SK-N-SH treated with all-trans-retinoic acid at 6 μM for 48 hours (cell line): ENCODE measurements around the gene RAMP1.

Experiments used
- ATAC-seq: fragments of 200-7000 bp; cut with Tn5 transposase; 3 replicates; pipeline ENCODE4 v1.9.1; 2020; ENCODE audit warnings: mild to moderate bottlenecking, moderate library complexity
- BACH2 ChIP-seq: fragments of 250-450 bp; sonication (Bioruptor Pico); IDR thresholded peaks from 2 replicates; pipeline ENCODE4 v1.9.0; 2021; ENCODE audit warnings: mild to moderate bottlenecking, borderline replicate concordance
- CSDC2 ChIP-seq: fragments of 250-450 bp; sonication (Bioruptor Pico); IDR thresholded peaks from 2 replicates; pipeline ENCODE4 v1.5.0; 2020; ENCODE audit warnings: mild to moderate bottlenecking, moderate library complexity
- ESRRG ChIP-seq: fragments of 250-450 bp; sonication (Bioruptor Pico); IDR thresholded peaks from 2 replicates; pipeline ENCODE4 v1.6.1; 2021; ENCODE audit warnings: mild to moderate bottlenecking
- GLIS3 ChIP-seq: fragments of 250-450 bp; sonication (Bioruptor Pico); IDR thresholded peaks from 2 replicates; pipeline ENCODE4 v1.5.0; 2020; ENCODE audit warnings: mild to moderate bottlenecking, moderate library complexity
- ISL1 ChIP-seq: fragments of 250-450 bp; sonication (Bioruptor Pico); IDR thresholded peaks from 2 replicates; pipeline ENCODE4 v2.1.2; 2022; ENCODE audit warnings: mild to moderate bottlenecking, moderate library complexity
- OSR1 ChIP-seq: fragments of 250-450 bp; sonication (Bioruptor Pico); IDR thresholded peaks from 2 replicates; pipeline ENCODE4 v1.8.0; 2022; ENCODE audit warnings: moderate library complexity, mild to moderate bottlenecking, inconsistent platforms
- PPARA ChIP-seq: fragments of 250-450 bp; sonication (Bioruptor Pico); IDR thresholded peaks from 2 replicates; pipeline ENCODE4 v1.5.0; 2020; ENCODE audit warnings: mild to moderate bottlenecking, borderline replicate concordance
- RARB ChIP-seq: fragments of 250-450 bp; sonication (Bioruptor Pico); IDR thresholded peaks from 2 replicates; pipeline ENCODE4 v1.8.0; 2021; ENCODE audit warnings: mild to moderate bottlenecking, moderate library complexity
- SNAI2 ChIP-seq: fragments of 250-450 bp; sonication (Bioruptor Pico); IDR thresholded peaks from 2 replicates; pipeline ENCODE4 v1.5.0; 2020; ENCODE audit warnings: mild to moderate bottlenecking, moderate library complexity
- TCF4 ChIP-seq: fragments of 250-450 bp; sonication (Bioruptor Pico); IDR thresholded peaks from 2 replicates; pipeline ENCODE4 v1.8.0; 2021; ENCODE audit warnings: mild to moderate bottlenecking, moderate library complexity, borderline replicate concordance
- TOX ChIP-seq: fragments of 250-450 bp; sonication (Bioruptor Pico); IDR thresholded peaks from 2 replicates; pipeline ENCODE4 v1.8.0; 2021; ENCODE audit warnings: mild to moderate bottlenecking, moderate library complexity, borderline replicate concordance
- ZC3H10 ChIP-seq: fragments of 250-450 bp; sonication (Bioruptor Pico); IDR thresholded peaks from 2 replicates; pipeline ENCODE4 v1.5.1; 2021; ENCODE audit warnings: mild to moderate bottlenecking, moderate library complexity
- ZFP3 ChIP-seq: fragments of 250-450 bp; sonication (Bioruptor Pico); IDR thresholded peaks from 2 replicates; pipeline ENCODE4 v1.5.0; 2020; ENCODE audit warnings: mild to moderate bottlenecking, moderate library complexity
- ZFP30 ChIP-seq: fragments of 450-650 bp; formaldehyde crosslinking; IDR thresholded peaks from 2 replicates; pipeline ENCODE4 v1.5.0; 2022; ENCODE audit warnings: mild to moderate bottlenecking, moderate library complexity
- ZNF565 ChIP-seq: fragments of 450-650 bp; formaldehyde crosslinking; conservative IDR thresholded peaks from 2 replicates; pipeline ENCODE4 v1.5.0; 2020; ENCODE audit warnings: low read depth, mild to moderate bottlenecking, moderate library complexity
- ZNF70 ChIP-seq: fragments of 450-650 bp; formaldehyde crosslinking; IDR thresholded peaks from 2 replicates; pipeline ENCODE4 v1.5.0; 2020; ENCODE audit warnings: mild to moderate bottlenecking, moderate library complexity
- ZNF8 ChIP-seq: fragments of 450-650 bp; formaldehyde crosslinking; IDR thresholded peaks from 2 replicates; pipeline ENCODE4 v1.5.0; 2020; ENCODE audit warnings: mild to moderate bottlenecking, moderate library complexity
- TF ChIP-seq, protein P1 (sequence below): fragments of 250-450 bp; sonication (Bioruptor Pico); IDR thresholded peaks from 2 replicates; pipeline ENCODE4 v1.5.1; 2021; ENCODE audit warnings: mild to moderate bottlenecking, moderate library complexity
- TF ChIP-seq, protein P2 (sequence below): fragments of 250-450 bp; sonication (Bioruptor Pico); IDR thresholded peaks from 2 replicates; pipeline ENCODE4 v1.5.1; 2020; ENCODE audit warnings: low read depth, mild to moderate bottlenecking, moderate library complexity
- TF ChIP-seq, protein P3 (sequence below): fragments of 250-450 bp; sonication (Bioruptor Pico); IDR thresholded peaks from 2 replicates; pipeline ENCODE4 v1.5.0; 2020; ENCODE audit warnings: mild to moderate bottlenecking, moderate library complexity
- TF ChIP-seq, protein P4 (sequence below): fragments of 250-450 bp; sonication (Bioruptor Pico); IDR thresholded peaks from 2 replicates; pipeline ENCODE4 v1.8.0; 2020; ENCODE audit warnings: mild to moderate bottlenecking, moderate library complexity, borderline replicate concordance

RAMP1 gene

DNA sequence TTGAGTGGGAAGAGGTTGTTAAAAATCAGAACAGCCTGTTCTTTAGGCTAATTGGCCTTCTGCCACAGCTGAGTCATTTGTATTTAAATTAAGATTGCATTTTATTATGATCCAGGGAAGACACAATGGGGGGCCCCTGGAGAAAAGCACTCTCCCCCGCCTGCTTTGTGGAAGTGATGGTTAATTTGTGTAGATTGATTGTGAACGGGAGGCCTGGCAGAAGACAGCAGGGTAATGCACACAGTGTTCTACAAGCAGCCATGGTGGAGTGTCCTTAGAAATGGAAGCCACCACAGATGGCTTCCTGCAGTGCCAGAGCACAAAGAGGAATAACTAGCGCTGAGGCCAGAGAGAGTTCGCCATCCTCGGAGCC is 19.6 kb downstream of the RAMP1 start:
- no peak for ATAC-seq
- TF ChIP-seq TCF4 (CRISPR knock-in tag) = no peak
- no peak for TF ChIP-seq ZC3H10 (CRISPR knock-in tag)
- TF ChIP-seq RARB = no peak
- TF ChIP-seq ISL1 (CRISPR knock-in tag) = no peak
- no peak for TF ChIP-seq TOX (CRISPR knock-in tag)
- TF ChIP-seq, protein P1, sequence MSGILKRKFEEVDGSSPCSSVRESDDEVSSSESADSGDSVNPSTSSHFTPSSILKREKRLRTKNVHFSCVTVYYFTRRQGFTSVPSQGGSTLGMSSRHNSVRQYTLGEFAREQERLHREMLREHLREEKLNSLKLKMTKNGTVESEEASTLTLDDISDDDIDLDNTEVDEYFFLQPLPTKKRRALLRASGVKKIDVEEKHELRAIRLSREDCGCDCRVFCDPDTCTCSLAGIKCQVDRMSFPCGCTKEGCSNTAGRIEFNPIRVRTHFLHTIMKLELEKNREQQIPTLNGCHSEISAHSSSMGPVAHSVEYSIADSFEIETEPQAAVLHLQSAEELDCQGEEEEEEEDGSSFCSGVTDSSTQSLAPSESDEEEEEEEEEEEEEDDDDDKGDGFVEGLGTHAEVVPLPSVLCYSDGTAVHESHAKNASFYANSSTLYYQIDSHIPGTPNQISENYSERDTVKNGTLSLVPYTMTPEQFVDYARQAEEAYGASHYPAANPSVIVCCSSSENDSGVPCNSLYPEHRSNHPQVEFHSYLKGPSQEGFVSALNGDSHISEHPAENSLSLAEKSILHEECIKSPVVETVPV (CRISPR knock-in tag) = no peak
- TF ChIP-seq ZFP30 = no peak
- TF ChIP-seq, protein P2, sequence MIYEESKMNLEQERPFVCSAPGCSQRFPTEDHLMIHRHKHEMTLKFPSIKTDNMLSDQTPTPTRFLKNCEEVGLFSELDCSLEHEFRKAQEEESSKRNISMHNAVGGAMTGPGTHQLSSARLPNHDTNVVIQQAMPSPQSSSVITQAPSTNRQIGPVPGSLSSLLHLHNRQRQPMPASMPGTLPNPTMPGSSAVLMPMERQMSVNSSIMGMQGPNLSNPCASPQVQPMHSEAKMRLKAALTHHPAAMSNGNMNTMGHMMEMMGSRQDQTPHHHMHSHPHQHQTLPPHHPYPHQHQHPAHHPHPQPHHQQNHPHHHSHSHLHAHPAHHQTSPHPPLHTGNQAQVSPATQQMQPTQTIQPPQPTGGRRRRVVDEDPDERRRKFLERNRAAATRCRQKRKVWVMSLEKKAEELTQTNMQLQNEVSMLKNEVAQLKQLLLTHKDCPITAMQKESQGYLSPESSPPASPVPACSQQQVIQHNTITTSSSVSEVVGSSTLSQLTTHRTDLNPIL (CRISPR knock-in tag) = no peak
- TF ChIP-seq ZNF70 (CRISPR knock-in tag) = no peak
- TF ChIP-seq, protein P3, sequence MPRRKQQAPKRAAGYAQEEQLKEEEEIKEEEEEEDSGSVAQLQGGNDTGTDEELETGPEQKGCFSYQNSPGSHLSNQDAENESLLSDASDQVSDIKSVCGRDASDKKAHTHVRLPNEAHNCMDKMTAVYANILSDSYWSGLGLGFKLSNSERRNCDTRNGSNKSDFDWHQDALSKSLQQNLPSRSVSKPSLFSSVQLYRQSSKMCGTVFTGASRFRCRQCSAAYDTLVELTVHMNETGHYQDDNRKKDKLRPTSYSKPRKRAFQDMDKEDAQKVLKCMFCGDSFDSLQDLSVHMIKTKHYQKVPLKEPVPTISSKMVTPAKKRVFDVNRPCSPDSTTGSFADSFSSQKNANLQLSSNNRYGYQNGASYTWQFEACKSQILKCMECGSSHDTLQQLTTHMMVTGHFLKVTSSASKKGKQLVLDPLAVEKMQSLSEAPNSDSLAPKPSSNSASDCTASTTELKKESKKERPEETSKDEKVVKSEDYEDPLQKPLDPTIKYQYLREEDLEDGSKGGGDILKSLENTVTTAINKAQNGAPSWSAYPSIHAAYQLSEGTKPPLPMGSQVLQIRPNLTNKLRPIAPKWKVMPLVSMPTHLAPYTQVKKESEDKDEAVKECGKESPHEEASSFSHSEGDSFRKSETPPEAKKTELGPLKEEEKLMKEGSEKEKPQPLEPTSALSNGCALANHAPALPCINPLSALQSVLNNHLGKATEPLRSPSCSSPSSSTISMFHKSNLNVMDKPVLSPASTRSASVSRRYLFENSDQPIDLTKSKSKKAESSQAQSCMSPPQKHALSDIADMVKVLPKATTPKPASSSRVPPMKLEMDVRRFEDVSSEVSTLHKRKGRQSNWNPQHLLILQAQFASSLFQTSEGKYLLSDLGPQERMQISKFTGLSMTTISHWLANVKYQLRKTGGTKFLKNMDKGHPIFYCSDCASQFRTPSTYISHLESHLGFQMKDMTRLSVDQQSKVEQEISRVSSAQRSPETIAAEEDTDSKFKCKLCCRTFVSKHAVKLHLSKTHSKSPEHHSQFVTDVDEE (CRISPR knock-in tag) = no peak
- no peak for TF ChIP-seq GLIS3 (CRISPR knock-in tag)
- TF ChIP-seq, protein P4, sequence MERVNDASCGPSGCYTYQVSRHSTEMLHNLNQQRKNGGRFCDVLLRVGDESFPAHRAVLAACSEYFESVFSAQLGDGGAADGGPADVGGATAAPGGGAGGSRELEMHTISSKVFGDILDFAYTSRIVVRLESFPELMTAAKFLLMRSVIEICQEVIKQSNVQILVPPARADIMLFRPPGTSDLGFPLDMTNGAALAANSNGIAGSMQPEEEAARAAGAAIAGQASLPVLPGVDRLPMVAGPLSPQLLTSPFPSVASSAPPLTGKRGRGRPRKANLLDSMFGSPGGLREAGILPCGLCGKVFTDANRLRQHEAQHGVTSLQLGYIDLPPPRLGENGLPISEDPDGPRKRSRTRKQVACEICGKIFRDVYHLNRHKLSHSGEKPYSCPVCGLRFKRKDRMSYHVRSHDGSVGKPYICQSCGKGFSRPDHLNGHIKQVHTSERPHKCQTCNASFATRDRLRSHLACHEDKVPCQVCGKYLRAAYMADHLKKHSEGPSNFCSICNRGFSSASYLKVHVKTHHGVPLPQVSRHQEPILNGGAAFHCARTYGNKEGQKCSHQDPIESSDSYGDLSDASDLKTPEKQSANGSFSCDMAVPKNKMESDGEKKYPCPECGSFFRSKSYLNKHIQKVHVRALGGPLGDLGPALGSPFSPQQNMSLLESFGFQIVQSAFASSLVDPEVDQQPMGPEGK = no peak
- no peak for TF ChIP-seq ZNF565
- TF ChIP-seq ZFP3 (CRISPR knock-in tag) = no peak
- TF ChIP-seq ESRRG (CRISPR knock-in tag) = no peak
- no peak for TF ChIP-seq OSR1
- no peak for TF ChIP-seq ZNF8 (CRISPR knock-in tag)
- no peak for TF ChIP-seq CSDC2 (CRISPR knock-in tag)
- no peak for TF ChIP-seq SNAI2 (CRISPR knock-in tag)

DNA sequence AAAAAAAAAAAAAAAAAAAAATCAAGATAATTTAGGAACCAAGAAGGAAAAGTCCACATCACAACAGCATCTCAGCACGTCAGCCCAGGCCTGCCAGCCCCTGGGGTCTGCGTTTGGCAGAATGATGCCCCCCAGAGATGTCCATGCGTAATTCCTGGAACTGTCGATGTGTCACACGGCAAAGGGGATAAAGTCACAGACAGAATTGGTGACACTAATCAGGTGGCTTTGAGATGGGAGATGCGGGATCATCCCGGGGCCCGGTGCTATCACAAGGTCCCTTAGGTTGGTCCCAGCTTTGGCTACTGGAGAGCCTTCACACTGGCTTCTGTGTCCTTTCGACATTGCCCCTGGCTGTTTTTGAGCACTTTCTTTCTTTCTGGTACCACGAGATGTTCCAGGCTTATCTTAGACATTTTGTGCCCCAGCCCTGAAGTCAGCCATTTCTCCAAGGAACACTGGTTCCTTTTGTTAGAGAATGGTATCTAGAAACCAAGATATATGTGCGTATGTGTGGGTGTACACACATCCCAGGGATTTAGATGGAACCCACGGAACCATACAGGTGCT is 20.7 kb downstream of the RAMP1 start:
- no peak for TF ChIP-seq ZFP30
- no peak for TF ChIP-seq BACH2 (CRISPR knock-in tag)
- no peak for TF ChIP-seq OSR1
- TF ChIP-seq, protein P2 (CRISPR knock-in tag) = no peak
- no peak for TF ChIP-seq ZNF565
- TF ChIP-seq ZC3H10 (CRISPR knock-in tag) = no peak
- TF ChIP-seq, all 23 proteins: peak for 0
- no peak for ATAC-seq

DNA sequence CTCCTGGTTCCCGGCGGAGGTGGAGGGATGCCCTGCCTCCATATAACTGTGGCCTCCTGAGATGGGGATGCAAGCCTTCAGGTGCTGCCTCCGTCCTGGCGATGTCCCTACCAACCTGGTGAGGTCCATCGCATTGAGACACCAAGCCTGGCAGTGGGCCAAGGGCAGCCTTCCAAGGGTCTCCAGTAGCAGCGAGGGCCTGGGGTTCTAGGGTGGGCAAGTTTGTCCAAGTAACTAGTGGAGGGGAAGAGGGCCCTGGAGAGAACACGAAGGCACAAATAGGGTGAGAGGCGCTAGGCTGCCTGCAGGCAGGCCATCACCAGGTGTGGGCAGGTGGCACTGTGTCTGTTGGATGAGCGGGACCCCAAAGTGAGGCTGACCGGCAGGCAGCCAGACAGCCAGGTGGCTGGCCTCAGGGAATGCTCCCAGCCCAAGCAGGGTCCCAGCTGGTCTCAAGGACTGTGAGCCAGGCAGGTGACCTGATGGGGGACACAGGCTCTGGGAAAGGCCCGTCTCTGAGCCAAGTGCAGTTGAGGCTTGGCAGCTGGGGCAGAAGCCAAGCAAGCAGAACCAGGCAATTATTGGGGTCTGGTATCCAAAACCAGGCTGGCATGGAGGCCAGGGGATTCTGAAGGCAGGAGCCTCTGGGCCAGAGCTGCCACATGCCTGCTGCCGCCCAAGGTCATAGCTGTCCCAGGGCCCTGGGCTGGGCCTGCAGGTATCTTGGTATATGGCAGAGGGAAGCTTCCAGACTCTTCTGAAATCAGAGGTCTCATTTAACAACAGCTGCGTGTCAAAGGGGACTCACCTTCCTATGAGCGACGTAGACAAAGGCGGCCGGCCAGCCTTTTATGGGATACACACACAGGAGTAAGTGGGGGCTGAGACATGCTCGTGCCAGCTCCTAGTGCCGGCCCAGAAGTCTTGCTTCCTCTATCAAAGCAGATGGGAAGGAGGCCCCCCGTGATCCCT is 23.4 kb downstream of the RAMP1 start:
- no peak for ATAC-seq
- TF ChIP-seq, protein P2 (CRISPR knock-in tag) = no peak
- TF ChIP-seq TCF4 (CRISPR knock-in tag) = no peak
- TF ChIP-seq TOX (CRISPR knock-in tag) = no peak
- TF ChIP-seq ZNF8 (CRISPR knock-in tag) = no peak
- TF ChIP-seq ZNF70 (CRISPR knock-in tag) = no peak
- TF ChIP-seq ESRRG (CRISPR knock-in tag) = no peak
- TF ChIP-seq, protein P3 (CRISPR knock-in tag) = no peak
- no peak for TF ChIP-seq ZNF565
- no peak for TF ChIP-seq ISL1 (CRISPR knock-in tag)
- no peak for TF ChIP-seq ZFP30
- no peak for TF ChIP-seq CSDC2 (CRISPR knock-in tag)
- TF ChIP-seq GLIS3 (CRISPR knock-in tag) = no peak
- TF ChIP-seq ZFP3 (CRISPR knock-in tag) = no peak
- TF ChIP-seq SNAI2 (CRISPR knock-in tag) = no peak
- no peak for TF ChIP-seq PPARA
- TF ChIP-seq BACH2 (CRISPR knock-in tag) = no peak
